HG03108 (cell line): ENCODE results near the gene TTLL4.

ENCODE experiments used
- ATAC-seq: cut with Tn5 transposase; IDR thresholded peaks from one replicate; pipeline ENCODE4 v1.9.1; 2021; ENCODE audit warnings: moderate library complexity; ENCODE audit not compliant: unreplicated experiment

TTLL4 gene

GRCh38 chr2:218780851-218781690 lies 70.4 kb downstream of the TTLL4 start:
- ATAC-seq, result no peak

GRCh38 chr2:218781691-218782527 lies 71.3 kb downstream of the TTLL4 start, which contains the start of gene CYP27A1:
Gene CYP27A1 (plus strand): TSS chr2:218782147. CDS start chr2:218782183, 36 bp downstream.
- ATAC-seq, result no peak

DNA sequence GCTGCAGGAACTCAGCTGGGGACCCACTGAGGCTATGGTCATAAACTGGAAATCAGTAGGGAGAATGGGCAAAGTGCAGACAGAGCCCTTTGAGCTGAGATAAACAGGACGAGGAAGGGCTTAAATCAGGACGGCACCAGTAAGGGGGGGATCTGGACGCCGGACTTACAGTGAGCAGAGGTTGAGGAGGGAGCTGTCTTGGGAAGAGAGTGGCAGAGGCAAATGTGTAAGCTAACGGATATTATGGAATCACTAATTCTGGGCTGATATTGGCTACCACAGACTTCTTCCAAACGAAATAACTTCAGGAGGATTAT lies 71.9 kb downstream of the TTLL4 start:
- ATAC-seq, result no peak

DNA sequence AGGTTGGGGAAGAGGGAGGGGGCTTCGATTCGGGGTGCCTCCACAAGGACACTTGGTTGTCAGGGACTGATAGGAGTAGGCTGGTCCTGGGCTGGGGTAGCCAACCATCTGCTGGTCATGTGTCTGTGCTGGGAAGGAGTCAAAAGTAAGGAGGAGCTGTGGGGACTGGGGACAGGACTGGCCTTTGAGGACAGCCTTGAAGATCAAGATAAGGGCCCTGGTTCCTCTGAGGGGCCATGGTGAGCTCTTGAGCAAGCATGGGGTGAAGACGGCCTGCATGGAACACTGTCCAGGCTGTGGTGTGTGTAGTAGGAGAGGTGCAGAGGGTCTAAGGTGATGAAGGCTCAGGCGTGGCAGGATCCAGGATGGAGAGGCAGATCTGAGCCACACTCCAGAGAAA lies 73.1 kb downstream of the TTLL4 start:
- ATAC-seq, result no peak

GRCh38 chr2:218785103-218785502 lies 74.5 kb downstream of the TTLL4 start:
- ATAC-seq, result no peak

DNA sequence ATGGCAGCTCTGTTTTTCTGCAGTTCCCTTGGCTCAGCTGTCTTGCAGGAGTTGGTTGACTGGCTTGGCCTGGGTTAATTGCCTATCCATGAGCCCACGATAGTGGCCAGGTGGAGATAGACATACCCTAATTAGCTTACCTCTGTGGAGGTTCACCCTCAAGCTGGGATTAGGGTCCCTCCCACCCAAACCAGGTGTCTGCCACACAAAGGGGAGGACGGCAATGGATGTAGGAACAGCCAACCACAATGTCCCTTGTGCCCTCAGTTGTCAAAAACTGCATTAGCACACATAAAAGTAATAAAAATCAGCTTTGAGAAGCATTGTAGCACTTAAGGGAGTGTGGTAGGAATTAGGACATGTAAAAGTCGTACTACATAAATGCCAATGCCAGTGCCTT lies 75.5 kb downstream of the TTLL4 start:
- ATAC-seq, result no peak

DNA sequence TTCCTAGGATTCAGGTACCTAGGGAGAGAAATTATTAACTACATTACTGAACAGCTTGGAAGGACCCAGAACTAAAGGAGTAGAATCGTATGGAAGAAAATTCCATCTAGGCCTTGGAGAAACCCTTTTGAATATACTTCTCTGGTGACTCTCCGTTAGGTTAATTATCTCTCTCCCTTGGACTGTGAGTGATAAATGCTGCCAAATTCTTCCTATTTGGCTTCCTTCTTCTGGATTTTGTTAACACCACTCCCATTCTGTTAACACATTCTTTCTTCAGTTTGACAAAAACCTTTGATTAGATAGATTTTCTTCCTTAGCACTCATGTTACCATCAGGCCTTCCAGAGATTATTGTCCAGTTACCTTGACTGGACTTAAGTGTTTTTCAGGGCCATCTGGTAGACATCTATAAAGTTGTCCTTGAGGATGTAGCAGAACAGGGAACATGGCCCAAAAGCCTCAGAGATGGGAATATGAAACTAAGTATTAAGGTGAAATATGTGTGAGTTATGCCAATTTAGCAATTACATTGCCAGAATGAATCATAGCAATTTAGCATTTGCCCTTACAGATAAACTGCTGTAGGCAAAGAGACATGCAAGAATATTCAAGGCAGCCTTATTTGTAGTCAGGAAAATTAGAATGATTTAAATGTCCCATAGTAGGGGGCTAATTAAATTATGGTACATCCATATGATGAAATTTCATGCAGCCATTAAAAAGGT lies 78.1 kb downstream of the TTLL4 start:
- ATAC-seq, result no peak

GRCh38 chr2:218792433-218792832 lies 81.8 kb downstream of the TTLL4 start:
- no peak for ATAC-seq

GRCh38 chr2:218796691-218797090 lies 86.1 kb downstream of the TTLL4 start:
- ATAC-seq, result no peak

DNA sequence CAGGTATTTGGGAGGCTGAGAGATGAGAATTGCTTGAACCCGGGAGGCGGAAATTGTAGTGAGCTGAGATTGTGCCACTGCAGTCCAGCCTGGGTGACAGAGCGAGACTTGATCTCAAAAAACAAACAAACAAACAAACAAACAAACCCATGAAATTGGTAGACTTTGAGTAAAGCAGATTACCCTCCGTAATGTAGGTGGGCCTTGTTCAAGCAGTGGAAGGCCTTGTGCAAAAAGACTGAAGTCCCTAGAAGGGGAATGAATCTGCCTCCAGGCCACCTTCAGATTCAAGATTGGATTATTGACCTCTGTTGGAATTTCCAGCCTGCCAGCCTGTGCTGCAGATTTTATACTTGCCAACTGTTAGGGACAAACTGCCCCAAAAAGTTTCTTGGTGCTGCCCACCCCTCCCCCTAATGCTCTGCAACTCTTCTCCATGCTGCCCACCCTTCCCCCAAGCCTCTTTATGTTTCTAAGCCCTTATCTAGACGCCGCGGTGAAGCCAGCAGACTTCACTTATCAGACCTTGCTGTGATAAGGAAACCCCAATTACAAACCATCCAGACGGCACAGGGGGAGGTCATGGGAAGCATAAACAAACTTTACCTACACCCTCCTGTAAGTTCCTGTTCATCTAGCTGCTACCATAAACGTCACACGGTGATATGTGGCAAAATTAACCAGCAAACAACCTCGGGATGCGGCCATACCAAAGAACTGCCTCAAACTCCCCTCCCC lies 88.3 kb downstream of the TTLL4 start:
- ATAC-seq, result no peak

- no peak for ATAC-seq
Observed at GRCh38 chr2:218799990-218800389, 89.4 kb downstream of the TTLL4 start.

DNA sequence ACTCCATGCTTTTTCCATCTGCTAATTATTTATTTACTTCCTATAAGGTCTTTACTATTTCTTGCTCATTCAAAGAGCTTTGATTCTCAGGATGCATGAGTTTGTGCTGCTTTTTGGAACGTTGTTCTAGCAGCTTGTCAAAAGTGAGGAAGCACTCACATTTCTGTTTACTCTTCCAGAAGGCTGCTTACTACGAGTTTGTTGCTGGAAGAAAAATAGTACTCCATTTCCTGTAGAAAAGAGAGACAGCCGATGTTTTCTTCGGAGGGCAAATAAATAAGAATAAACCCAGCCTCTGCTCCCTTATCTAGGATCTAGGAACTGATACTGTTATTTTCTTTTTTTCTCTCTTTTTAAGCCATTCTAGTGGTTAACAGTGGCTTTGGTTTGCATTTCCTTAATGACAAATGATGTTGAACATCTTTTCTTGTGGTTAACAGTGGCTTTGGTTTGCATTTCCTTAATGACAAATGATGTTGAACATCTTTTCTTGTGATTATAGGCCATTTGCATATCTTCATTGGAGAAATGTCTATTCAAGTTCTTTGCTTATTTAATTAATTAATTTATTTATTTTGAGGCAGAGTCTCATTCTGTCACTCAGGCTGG lies 91.9 kb downstream of the TTLL4 start:
- no peak for ATAC-seq

- no peak for ATAC-seq
Observed at GRCh38 chr2:218804817-218805216, 94.2 kb downstream of the TTLL4 start.
